Stimulated activated CD8-positive, alpha-beta memory T cell treated with anti-CD3 and anti-CD28 coated beads, Interleukin-12 subunit alpha, Interleukin-12 subunit beta, amount 100 ng/mL, for 1 hour (primary cell): Measurements from ENCODE around the gene CLASP2.
"Not testable (repeated sequence)": the region's sequence is repeated elsewhere in the genome, so short reads cannot be mapped to it uniquely, and the experiment has no call there.

Source experiments
- DNase-seq: peaks from one replicate; pipeline ENCODE4 v3.0.0-alpha.2; 2020; ENCODE audit warnings: low read depth

The CLASP2 gene

DNA sequence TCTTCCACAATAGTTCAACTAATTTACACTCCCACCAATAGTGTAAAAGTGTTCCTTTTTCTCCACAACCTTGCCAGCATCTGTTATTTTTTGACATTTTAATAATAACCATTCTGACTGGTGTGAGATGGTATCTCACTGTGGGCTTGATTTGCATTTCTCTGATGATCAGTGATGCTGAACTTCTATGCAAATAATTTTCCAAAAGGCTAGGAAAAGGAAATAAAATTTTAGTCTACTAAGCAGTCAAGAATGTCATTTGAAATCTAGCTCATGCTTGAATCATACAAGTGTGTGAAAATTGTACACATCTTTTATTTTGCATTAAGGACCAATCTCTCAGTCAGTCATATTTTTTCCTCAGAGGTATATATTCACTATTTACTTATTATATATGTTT lies 176.1 kb downstream of the CLASP2 start:
- DNase-seq, result no peak

DNA sequence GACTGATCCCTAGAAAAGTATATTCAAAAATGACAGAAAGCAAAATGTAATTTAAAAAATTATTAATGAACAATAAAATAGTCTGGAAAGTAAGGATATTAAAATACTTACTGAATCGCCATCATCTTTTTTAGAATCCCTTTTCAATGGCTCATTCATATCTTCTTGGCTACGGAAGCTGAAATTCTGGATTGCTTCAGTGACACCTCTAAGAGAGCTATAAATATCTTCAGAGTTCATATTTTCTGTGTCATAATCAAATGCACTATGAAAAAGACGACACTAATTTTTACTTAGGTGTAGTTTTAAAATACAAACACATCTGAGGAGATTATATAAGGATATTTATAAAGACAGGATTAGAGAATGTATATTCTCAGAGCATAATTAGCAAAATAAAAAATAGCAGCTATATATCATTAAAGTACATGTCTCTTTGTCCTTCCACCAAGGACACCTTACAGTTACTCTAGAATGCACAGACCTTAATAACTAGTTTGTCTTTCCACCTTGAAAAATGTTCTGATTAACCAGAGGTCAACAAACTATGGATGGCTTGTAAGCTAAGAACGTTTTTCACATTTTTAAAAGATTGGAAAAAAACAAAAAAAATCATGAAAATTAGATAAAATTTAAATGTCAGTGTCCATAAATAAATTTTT lies 179.2 kb downstream of the CLASP2 start:
- no peak for DNase-seq

DNA sequence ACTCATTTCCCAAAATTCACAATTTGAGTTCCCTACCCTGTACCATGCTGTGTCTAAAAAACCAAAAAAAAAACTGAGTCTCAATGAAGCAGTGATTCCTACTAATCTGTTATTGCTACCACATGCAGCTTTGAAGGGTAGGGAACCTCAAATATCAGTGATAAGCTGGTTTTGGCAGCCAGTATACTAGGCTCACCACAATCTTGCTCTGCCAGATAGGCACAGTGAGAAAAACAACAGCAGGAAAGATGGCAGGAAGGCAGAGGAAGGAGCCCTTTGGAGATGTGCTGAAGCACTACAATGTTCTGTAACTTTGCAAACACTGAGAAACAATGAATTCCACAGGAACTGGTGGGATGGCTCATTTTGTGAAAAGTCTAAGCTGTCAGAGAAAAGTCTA lies 180.9 kb downstream of the CLASP2 start:
- no peak for DNase-seq

DNA sequence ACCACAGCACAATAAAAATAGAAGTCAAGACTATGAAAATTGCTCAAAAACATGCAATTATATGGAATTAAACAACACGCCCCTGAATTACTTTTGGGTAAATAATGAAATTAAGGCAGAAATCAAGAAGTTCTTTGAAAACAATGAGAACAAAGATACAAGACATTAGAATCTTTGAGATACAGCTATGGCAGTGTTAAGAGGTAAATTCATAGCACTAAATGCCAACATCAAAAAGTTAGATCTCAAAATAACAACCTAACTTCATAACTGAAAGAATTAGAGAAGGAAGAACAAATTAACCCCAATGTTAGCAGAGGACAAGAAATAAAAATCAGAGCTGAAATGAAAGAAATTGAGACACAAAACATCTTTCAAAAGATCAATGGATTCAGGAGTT lies 191.3 kb downstream of the CLASP2 start:
- DNase-seq, result no peak

DNA sequence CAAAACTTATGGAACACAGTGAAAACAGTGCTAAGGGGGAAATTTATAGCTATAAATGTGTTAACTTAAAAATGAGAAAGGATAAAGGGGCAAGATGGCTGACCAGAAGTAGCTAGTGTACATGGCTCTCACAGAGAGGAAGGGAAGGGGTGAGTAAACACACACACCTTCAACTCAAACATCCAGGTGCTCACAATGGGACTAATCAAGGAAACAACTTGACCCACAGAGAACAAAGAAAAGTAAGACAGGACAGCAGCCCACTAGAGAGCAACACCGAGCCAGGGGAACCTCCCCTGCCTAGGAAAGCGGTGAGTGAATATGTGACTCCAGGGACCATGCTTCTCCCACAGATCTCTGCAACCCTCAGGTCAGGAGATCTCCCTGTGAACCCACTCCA lies 192.8 kb downstream of the CLASP2 start:
- no peak for DNase-seq

DNA sequence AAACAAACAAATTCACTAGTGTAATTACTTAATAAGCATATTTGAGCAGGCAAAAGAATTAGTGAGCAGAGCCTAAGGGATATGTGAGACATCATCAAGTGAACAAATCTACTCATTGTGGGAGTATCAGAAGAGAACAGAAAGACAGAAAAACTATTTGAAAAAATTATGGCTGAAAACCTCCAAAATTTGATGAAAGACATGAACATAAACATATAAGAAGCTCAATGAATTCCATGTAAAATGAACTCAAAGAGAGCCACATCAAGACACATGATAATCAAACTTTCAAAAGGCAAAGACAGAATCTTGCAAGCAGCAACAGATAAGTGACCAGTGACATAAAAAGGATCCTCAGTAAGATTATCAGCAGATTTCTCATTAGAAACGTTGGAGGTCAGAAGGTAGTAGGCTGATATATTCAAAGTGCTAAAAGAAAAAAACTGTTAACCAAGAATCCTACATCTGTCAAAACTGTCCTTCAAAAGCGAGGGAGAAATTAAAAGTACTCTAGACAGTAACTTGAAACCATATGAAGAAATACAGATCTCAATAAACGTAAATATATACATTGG lies 194.9 kb downstream of the CLASP2 start:
- DNase-seq, result no peak

DNA sequence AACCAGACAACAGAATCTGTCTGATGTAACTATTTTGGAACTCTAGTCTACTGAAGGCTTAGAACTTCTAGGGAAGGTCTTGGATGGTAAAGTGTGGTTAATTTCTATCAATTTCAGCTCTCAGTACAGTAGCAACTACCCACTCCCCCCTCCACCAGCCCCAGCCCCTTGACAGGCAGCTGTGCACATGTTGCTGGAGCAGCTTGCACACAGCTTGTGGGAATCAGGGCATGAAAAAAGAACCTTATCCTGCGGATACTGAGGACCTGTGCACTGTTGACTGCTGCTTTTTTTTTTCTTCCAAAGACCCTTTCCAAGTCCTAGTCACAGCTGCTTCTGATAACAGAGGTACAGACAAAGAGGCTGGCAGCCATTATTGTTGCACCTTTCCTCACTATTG lies 196.3 kb downstream of the CLASP2 start:
- no peak for DNase-seq

DNA sequence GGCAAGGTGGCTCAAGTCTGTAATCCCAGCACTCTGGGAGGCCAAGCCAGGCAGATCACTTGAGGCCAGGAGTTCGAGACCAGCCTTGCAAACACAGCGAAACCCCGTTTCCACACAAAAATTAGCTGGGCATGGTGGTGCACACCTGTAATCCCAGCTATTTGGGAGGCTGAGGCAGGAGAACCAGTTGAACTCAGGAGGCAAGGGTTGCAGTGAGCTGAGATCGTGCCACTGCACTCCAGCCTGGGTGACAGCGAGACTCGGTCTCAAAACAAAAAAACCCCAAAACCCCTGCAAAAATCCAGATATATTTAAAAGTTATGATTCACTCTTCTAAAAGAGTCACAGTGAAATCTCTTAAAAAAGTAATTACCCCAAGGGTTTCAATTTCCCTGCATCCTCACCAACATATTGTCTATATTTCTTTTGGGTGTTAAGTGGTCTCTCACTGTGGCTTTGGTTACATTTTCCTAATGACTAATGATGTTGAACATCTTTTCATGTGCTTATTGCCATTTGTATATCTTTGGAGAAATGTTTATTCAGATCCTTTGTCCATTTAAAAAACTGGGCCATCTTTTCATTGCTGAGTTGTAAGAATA lies 204.7 kb downstream of the CLASP2 start:
- no peak for DNase-seq

DNA sequence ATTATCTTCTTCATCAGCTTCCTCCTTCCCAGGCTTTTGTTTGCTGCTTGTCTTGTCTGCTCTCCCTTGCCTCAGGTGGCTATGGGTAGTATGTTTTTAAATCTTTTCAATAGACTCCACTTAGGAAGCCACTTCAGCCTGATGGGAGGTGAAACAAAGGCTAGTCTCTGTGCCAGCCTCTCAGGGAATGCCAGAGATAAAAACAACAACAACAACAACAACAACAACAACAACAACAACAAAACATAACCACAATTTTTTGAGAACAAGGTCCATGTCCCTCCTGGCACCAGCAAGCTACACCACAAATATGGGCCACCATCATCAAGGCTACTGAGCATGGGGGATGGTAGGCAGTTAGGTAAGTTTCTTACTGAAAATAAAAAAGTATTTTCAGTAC lies 213.0 kb downstream of the CLASP2 start:
- DNase-seq, result no peak

DNA sequence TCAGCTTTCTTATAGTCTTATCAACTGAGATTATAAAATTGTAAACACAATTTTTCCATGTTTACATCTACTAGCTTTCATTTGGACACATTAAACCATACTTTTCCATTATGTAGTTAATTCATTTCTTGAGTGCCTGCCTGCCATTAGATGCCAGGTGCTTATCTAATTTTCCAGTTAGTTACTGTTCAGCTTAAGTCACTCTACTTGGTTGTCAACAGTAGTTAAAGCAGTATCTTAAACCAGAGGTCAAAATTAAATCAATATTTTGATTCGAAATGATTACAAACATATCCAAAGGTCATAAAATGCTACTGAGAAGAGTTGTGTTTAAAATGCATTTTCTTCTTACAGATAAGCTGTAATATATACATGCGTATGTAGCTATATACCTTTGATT lies 221.6 kb downstream of the CLASP2 start:
- no peak for DNase-seq

DNA sequence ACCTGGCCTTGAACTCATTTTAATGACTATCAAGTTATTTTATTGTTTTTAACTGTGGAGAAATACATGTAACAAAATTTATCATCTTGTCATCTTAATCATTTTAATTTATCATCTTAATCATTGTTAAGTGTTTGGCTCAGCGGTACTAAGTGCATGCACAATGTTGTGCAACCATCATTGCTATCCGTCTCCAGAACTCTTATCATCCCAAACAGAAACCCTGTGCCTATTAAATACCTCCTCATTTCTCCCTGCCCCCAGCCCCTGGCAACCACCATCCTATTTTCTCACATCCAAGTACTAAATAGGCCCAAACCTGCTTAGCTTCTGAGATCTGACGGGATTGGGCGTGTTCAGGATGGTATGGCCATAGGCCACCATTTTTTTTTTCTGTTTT lies 226.3 kb downstream of the CLASP2 start:
- DNase-seq, result no peak

DNA sequence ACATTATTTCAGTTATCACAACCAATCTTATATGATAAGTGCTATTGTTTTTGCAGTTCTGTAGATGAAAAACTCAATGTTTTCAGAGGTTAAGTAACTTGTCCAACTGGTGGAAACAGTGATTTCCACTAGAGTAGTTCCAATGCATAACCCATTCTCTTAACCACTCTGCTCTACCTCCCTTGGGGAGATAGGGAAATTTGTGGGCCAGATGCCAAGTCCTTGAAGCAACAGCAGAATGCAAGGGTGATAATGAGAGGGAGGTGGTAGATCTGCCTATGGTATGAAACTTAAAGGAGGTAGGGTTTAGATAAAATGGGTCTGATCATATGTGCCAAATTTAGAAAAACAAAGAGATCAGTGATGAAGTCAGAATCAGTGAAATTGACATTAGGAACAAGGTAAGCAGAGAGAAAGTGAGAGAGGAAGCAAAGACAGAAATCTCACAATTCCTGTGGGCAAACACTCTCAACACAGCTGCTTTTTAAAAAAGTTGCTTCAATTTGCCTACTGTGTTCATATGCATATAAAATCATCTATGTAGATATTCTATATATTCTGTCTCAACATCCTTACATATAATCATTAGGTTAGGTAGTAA lies 227.3 kb downstream of the CLASP2 start:
- DNase-seq, result no peak

DNA sequence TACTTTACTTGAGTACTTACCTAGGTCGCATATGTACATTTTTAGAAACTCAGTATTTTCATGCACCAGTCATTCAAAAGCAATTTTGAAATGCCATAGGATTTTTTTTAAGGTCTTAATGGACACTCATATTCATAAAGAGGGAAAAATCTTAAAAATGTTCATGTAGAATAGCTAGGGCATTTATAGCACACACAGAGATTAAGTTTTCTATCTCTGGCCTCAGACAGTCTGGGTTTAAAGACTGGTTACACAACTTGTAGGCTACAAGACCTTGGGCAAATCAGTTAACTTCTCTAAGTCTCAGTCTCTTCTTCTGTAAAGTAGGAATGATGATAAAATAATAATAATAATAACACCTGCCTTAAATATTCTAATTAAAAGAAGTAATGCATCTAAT lies 229.4 kb downstream of the CLASP2 start:
- no peak for DNase-seq

DNA sequence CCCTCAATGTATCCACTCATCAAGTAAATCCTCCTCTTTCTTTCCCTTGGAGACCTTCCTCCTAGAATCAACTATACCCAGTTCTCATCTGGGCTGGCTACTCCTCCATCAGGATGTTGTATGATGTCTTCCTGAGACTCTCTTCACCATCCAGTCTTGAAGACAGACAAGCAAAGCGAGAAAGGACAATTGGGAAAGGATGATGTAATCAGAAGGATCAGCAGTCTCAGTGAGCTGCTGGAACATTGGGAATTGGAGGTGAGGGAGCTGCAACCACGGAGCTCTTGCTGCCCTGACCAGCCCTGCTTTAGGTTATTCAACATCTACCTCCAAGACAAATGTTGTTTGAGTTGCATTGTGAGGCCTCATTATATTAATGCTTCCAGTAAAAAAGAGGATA lies 229.8 kb downstream of the CLASP2 start:
- no peak for DNase-seq

DNA sequence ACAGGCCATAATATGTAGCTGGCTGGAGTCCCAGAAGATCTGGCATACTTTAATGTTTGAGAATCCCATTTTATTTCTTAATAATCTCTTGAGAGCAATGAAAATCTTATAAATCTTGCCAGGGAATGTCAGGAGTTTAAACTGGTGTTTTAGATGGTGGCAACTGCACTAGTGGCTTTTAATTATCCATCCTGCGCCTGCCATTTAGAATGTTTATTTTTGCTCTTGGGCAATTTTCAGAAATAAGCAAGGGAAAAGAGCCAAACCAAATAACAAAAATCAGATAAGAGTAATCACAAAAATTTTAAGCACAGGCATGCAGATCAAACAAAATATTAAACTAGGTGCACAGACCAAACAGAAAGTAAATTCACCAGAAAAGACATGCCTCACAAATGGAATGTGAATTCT lies 235.9 kb downstream of the CLASP2 start:
- DNase-seq, result no peak

DNA sequence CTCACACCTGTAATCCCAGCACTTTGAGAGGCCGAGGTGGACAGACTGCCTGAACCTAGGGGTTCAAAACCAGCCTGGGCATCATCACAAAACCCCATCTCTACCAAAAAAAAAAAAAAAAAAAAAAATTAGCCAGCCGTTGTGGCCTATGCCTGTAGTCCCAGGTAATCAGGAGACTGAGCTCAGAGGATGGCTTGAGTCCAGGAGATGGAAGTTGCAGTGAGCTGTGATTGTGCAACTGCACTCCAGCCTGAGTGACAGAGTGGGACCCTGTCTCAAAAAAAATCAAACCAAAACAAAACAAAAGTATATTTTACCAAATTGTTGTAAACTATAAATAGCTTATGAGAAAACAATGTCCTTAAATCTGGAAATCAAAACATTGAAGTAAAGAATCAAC lies 243.2 kb downstream of the CLASP2 start:
- DNase-seq, result no peak

DNA sequence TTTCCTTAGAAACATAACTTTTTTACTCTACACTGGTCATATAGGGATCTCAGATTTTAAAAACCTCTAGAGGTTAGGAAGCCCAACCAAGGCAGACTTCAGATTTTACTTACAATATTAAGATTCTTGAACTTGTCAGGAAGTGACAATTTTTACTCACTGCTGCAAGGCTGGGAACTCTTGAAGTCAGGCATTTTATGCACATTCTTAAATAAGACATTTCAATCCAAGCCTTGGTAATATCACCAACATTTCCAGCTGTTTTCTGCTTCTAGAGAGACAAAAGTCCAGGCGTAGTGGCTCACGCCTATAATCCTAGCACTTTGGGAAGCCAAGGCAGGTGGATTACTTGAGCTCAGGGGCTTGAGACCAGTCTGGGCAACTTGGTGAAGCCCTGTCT lies 244.2 kb downstream of the CLASP2 start:
- DNase-seq, result no peak

DNA sequence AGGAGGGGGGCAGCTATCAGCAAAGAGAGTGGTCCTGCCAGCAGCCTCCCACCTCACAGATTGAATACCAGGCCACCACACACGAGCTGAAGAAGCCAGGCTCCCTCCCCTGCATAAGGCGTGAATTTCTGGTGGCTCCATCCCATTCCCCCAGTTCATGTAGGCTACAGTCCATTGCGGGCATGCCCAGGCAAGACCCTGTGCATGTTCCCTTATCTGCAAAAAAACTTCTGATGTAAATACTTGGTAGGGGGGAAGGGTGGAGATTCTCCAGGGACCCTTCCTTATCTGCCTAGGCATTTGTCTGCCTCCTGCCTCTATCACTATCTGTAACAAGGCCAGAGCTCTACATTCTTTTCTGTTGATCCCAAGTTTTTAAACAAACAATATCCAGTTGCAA lies 250.3 kb downstream of the CLASP2 start:
- no peak for DNase-seq

DNA sequence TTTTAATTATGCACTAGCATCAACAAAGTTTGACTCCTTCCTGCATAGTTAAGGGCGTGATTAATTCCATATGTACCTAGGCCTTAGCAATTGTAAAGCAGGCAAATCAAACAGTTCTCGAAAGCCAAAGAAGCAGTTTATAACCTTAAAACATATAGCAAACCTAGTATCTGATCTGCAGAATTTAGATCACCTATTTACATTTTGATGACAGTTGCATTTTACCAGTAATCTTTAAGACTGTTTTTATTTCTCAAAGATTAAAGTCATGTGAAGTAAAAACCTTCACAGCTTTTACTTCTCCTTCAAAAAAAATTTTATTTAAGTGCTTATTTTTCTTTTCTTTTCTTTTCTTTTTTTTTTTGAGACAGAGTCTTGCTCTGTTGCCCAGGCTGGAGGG lies 257.0 kb downstream of the CLASP2 start:
- DNase-seq, result no peak

DNA sequence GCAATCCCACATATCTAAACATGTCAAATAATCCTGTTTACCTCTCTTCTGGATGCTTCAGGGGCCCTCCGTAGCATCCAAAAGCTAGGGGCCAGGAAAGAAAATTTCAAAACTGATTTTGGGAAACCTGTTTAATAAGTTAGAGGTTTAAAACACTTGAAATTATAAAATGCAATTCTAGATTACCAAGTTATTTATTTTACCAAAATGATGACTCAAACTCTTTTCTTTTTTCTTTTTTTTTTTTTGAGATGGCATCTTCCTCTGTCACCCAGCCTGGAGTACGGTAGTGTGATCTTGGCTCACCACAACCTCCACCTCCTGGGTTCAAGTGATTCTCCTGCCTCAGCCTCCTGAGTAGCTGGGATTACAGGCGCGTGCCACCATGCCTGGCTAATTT lies 258.5 kb downstream of the CLASP2 start:
- not testable (repeated sequence) for DNase-seq

DNA sequence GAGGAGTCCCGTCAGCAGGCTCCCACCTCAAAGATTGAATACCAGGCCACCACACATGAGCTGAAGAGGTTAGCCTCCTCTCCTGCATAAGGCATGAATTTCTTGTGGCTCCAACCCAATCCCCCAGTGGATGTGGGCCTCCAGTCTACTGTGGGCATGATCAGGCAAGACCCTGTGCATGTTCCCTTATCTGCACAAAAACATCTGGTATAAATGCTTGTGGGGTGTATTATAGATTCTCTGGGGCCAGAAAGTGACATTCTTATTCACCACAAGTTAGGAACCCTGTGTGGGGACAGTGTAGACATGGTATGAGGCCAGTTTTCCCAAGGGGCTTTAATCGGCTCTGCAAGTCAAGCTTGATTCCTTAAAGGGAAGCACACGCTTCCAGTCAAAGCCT lies 259.6 kb downstream of the CLASP2 start:
- DNase-seq, result no peak

DNA sequence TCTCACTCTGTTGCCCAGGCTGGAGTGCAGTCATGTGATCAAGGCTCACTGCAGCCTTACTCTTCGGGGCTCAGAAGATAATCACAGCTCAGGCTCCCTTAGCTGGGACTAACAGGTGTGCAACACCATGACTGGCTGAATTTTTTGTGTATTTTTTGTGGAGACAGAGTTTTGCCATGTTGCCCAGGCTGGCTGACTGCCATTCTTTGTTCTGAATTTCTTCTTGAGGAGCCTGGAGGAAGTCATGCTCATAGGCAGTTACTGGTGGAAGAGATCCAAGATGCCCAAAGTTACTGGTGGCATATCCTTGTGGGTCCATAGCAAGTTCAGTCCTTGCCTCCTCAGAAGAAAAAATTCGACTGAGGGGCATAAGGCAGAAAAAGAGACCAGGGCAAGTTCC lies 261.3 kb downstream of the CLASP2 start:
- no peak for DNase-seq

DNA sequence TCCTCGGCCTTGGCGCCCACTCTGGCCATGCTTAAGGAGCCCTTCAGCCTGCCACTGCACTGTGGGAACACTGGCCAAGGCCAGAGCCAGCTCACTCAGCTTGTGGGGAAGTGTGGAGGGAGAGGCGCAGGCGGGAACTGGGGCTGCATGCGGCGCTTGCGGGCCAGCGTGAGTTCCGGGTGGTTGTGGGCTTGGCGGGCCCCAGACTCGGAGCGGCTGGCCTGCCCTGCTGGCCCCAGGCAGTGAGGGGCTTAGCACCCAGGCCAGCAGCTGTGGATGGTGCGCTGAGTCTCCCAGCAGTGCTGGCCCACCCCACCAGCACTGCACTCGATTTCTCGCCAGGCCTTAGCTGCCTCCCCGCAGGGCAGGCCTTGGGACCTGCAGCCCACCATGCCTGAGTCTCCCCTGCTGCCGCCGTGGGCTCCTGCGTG lies 264.7 kb downstream of the CLASP2 start:
- DNase-seq, result no peak

DNA sequence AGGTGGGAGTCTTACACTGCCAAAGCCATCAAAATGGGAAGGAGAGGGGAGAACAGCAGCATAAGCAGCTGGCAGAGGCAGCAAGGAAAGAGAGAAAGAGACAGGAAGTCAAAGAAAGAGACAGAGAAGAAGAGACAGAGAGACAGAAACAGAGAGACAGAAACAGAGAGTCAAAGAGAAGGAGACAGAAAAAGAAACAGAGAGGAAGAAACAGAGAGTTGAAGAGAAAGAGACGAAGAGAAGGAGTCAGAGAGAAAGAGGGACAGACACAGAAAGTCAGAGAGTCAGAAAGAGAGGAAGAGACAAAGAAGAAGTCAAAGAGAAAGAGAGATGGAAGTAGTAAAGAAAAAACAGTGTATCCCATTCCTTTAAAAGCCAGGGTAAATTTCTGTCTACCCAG lies 266.1 kb downstream of the CLASP2 start:
- DNase-seq, result not testable (repeated sequence)
